ENCODE results near the gene TMED1.

Gene TMED1

DNA sequence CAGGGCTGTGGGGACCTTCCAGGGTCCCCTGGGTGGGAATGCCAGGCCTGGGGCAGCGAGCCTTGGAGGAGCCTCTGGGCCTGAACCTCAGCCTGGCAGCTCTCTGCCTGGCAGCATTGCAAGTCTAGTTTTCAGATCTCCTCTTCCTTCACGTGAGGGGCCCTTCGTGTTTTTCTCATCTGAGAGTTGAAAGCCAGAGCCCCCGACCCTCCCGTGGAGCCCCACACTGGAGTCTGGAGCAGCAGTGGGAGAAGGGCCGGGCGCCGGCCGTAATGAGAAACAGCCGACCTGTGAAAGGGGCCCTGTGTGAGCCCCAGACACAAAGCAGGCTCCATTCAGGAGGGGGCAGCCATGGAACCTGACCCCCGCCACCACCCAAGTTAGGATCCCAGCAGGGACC is 19.3 kb downstream of the TMED1 start:
- H3K4me1 ChIP-seq (ENCODE audit: control insufficient read depth, low read length) = no peaks in the 10 kb centered on the region
- H4K20me1 ChIP-seq (ENCODE audit: control insufficient read depth, insufficient read depth, low read depth, low read length) = no peaks in the 10 kb centered on the region
- H3K9me2 ChIP-seq (replicated peaks; ENCODE audit: control insufficient read depth, low read length) = no peaks in the 10 kb centered on the region
- TF ChIP-seq EZH2phosphoT487 (IDR thresholded peaks at IDR 0.05; ENCODE audit: borderline replicate concordance, low read length) = no peak
- no peaks in the 10 kb centered on the region for H3K79me2 ChIP-seq (ENCODE audit: control insufficient read depth, low read length)
- H3K4me3 ChIP-seq (ENCODE audit: low read length) = no peak overlapping the region
- no peaks in the 10 kb centered on the region for H3K27me3 ChIP-seq (ENCODE audit: control insufficient read depth, low read length)
- no peak overlapping the region for H3K27ac ChIP-seq (ENCODE audit: low read depth, low read length)
- no peaks in the 10 kb centered on the region for H3F3A ChIP-seq (ENCODE audit: control insufficient read depth, insufficient read depth)
- no peaks in the 10 kb centered on the region for H3K9me3 ChIP-seq (ENCODE audit: control insufficient read depth, insufficient read depth, low read length)
- H3K4me2 ChIP-seq (ENCODE audit: low read length) = no peak overlapping the region
- H3K36me3 ChIP-seq (ENCODE audit: control insufficient read depth, low read length) = peaks cover 20% of the 10 kb centered on the region

DNA sequence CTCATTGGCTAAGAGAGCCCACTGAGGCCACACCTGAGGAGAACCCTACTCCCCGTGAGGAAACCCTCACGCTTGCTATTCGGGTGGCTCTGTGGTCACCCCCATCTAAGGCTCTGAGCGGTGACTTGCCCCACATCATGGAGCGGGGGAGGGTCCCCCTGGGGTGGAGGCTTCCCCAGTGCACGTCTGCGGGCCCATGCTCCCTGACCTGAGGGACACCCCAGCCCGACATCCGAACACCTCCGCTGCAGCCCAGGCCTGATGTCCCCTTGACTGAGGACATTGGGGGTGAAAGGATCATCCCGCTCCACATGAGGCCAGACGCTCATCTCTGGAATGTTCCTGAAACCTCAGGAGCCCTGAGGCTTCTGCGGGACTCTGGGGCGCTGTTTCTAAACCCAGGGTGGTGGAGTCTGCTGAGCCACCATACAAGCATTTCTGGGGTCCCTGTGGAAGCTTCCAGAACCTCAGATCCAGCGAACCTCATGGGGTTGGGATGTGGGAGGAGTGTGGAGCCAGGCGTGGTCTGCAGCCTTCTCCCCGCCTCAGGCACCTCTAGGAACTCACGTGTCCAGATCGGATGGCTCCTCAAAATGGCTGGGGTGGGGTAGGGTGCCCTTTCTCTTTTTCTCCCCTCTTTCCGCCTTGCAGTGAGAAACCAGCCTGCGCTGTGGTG is 19.9 kb downstream of the TMED1 start:
- Histone ChIP-seq H3K4me2 (ENCODE audit: low read length) (no peak overlapping the region), H3K4me3 (ENCODE audit: low read length) (no peak overlapping the region), H3K9me3 (ENCODE audit: control insufficient read depth, insufficient read depth, low read length) (no peaks in the 10 kb centered on the region), H3K79me2 (ENCODE audit: control insufficient read depth, low read length) (no peaks in the 10 kb centered on the region), H3F3A (ENCODE audit: control insufficient read depth, insufficient read depth) (no peaks in the 10 kb centered on the region), H3K27ac (ENCODE audit: low read depth, low read length) (no peak overlapping the region), H3K4me1 (ENCODE audit: control insufficient read depth, low read length) (no peaks in the 10 kb centered on the region), H4K20me1 (ENCODE audit: control insufficient read depth, insufficient read depth, low read depth, low read length) (no peaks in the 10 kb centered on the region), H3K36me3 (ENCODE audit: control insufficient read depth, low read length) (peaks cover 22% of the 10 kb centered on the region), H3K9me2 (replicated peaks; ENCODE audit: control insufficient read depth, low read length) (no peaks in the 10 kb centered on the region), H3K27me3 (ENCODE audit: control insufficient read depth, low read length) (no peaks in the 10 kb centered on the region)
- no peak for TF ChIP-seq EZH2phosphoT487 (IDR thresholded peaks at IDR 0.05; ENCODE audit: borderline replicate concordance, low read length)
- no peak for TF ChIP-seq CTCF (IDR thresholded peaks at IDR 0.05; ENCODE audit: low read depth, low read length, poor library complexity, severe bottlenecking)

DNA sequence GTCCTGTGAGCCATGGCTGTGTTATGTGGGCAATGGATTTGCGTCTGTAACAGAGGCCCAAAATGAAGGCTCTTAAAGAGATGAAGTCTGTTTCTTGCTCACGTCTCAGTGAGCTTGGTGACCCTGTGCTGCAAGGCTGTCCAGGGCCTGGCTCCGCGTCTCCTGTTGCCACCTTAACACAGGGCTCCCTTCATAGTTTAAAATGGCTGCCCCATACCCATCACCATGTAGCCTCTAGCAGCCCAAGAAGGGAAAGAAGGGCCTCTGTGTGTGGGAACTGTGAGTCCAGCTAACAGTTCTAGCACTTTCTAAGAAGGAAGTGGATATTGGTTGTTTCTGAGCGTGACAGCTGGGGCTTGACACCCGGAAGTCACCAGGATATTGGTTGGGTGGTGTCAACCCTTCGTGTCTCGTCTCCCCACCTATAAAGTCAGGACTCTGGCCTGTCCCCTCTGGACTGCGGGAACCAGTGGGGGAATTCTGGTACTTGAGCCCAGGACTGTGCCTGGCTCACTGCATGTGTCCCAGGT is 20.9 kb downstream of the TMED1 start:
- H3K27me3 ChIP-seq (ENCODE audit: control insufficient read depth, low read length) = no peaks in the 10 kb centered on the region
- no peak overlapping the region for H3K4me3 ChIP-seq (ENCODE audit: low read length)
- no peaks in the 10 kb centered on the region for H3K4me1 ChIP-seq (ENCODE audit: control insufficient read depth, low read length)
- no peaks in the 10 kb centered on the region for H3K9me2 ChIP-seq (replicated peaks; ENCODE audit: control insufficient read depth, low read length)
- no peaks in the 10 kb centered on the region for H3K9me3 ChIP-seq (ENCODE audit: control insufficient read depth, insufficient read depth, low read length)
- H3K79me2 ChIP-seq (ENCODE audit: control insufficient read depth, low read length) = no peaks in the 10 kb centered on the region
- H3K4me2 ChIP-seq (ENCODE audit: low read length) = no peak overlapping the region
- H3F3A ChIP-seq (ENCODE audit: control insufficient read depth, insufficient read depth) = no peaks in the 10 kb centered on the region
- no peak overlapping the region for H3K27ac ChIP-seq (ENCODE audit: low read depth, low read length)
- no peaks in the 10 kb centered on the region for H4K20me1 ChIP-seq (ENCODE audit: control insufficient read depth, insufficient read depth, low read depth, low read length)
- no peak for TF ChIP-seq EZH2phosphoT487 (IDR thresholded peaks at IDR 0.05; ENCODE audit: borderline replicate concordance, low read length)
- TF ChIP-seq CTCF (IDR thresholded peaks at IDR 0.05; ENCODE audit: low read depth, low read length, poor library complexity, severe bottlenecking) = no peak
- peaks cover 12% of the 10 kb centered on the region; the same call in 1 of the 2 replicates for H3K36me3 ChIP-seq (ENCODE audit: control insufficient read depth, low read length)

DNA sequence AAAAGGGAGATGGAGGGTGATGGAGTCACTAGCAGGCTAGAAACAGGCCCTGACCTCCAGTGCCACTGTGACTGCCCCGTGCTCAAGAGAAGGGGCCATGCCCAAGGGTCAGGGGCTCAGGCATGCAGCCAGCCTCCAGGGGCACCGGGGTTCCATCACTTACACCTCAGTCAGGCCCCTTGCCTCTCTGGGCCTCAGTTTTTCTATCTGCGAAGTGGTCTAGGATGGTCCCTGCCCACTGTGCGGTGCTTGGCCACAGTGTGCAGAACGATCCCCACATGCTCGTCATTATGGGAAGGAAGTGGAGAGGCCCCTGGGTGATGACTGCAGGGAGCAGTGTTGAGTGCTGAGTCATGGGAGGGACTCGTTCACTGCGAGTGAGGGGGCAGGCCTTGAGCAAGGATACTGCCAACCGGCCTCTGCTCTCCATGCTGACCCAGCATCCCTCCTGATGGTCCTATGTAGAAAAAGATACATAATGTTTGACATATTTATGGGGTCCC is 23.1 kb downstream of the TMED1 start:
- Histone ChIP-seq H3K36me3 (ENCODE audit: control insufficient read depth, low read length) (peaks cover 10% of the 10 kb centered on the region; the same call in 1 of the 2 replicates), H3K27me3 (ENCODE audit: control insufficient read depth, low read length) (no peaks in the 10 kb centered on the region), H3K4me1 (ENCODE audit: control insufficient read depth, low read length) (no peaks in the 10 kb centered on the region), H4K20me1 (ENCODE audit: control insufficient read depth, insufficient read depth, low read depth, low read length) (no peaks in the 10 kb centered on the region), H3F3A (ENCODE audit: control insufficient read depth, insufficient read depth) (no peaks in the 10 kb centered on the region), H3K79me2 (ENCODE audit: control insufficient read depth, low read length) (no peaks in the 10 kb centered on the region), H3K27ac (ENCODE audit: low read depth, low read length) (no peak overlapping the region), H3K9me2 (replicated peaks; ENCODE audit: control insufficient read depth, low read length) (no peaks in the 10 kb centered on the region), H3K4me2 (ENCODE audit: low read length) (no peak overlapping the region), H3K4me3 (ENCODE audit: low read length) (no peak overlapping the region), H3K9me3 (ENCODE audit: control insufficient read depth, insufficient read depth, low read length) (no peaks in the 10 kb centered on the region)
- no peak for TF ChIP-seq EZH2phosphoT487 (IDR thresholded peaks at IDR 0.05; ENCODE audit: borderline replicate concordance, low read length)
- TF ChIP-seq CTCF (IDR thresholded peaks at IDR 0.05; ENCODE audit: low read depth, low read length, poor library complexity, severe bottlenecking) = no peak
